ENCODE results near the gene SLC18A3.

Gene SLC18A3

GRCh38 chr10:49610114-49610457 is at the start of gene SLC18A3:
Gene SLC18A3, plus strand, starts transcription at chr10:49610310. Its CDS starts 431 bp downstream, at chr10:49610741.
- Mint-ChIP-seq H3K27ac (no peak within 1 kb of the TSS), H3K4me1 (ENCODE audit: low read depth) (peaks cover 22% of the 10 kb centered on the region), H3K4me3 (no peak within 1 kb of the TSS), H3K36me3 (no peaks in the 10 kb centered on the region), H3K27me3 (peaks cover 39% of the 10 kb centered on the region), H3K9me3 (ENCODE audit: low read depth) (no peaks in the 10 kb centered on the region)

GRCh38 chr10:49560526-49560925 is 49.6 kb upstream of the SLC18A3 start:
- Mint-ChIP-seq H3K27me3 (peaks cover 11% of the 10 kb centered on the region), H3K9me3 (ENCODE audit: low read depth) (peaks cover 4% of the 10 kb centered on the region), H3K36me3 (no peaks in the 10 kb centered on the region), H3K4me3 (no peak overlapping the region), H3K4me1 (ENCODE audit: low read depth) (no peaks in the 10 kb centered on the region), H3K27ac (no peak overlapping the region)

GRCh38 chr10:49562893-49563292 is 47.2 kb upstream of the SLC18A3 start:
- Mint-ChIP-seq H3K36me3 (no peaks in the 10 kb centered on the region), H3K4me1 (ENCODE audit: low read depth) (no peaks in the 10 kb centered on the region), H3K27me3 (peaks cover 12% of the 10 kb centered on the region), H3K4me3 (no peak overlapping the region), H3K27ac (no peak overlapping the region), H3K9me3 (ENCODE audit: low read depth) (no peaks in the 10 kb centered on the region)

GRCh38 chr10:49564461-49565009 is 45.6 kb upstream of the SLC18A3 start:
- no peak overlapping the region for H3K27ac Mint-ChIP-seq
- H3K4me1 Mint-ChIP-seq (ENCODE audit: low read depth), result no peaks in the 10 kb centered on the region
- H3K27me3 Mint-ChIP-seq, result peaks cover 8% of the 10 kb centered on the region
- no peak overlapping the region for H3K4me3 Mint-ChIP-seq
- H3K36me3 Mint-ChIP-seq, result no peaks in the 10 kb centered on the region
- H3K9me3 Mint-ChIP-seq (ENCODE audit: low read depth), result no peaks in the 10 kb centered on the region

- Mint-ChIP-seq H3K9me3 (ENCODE audit: low read depth) (no peaks in the 10 kb centered on the region), H3K27me3 (peaks cover 5% of the 10 kb centered on the region), H3K4me1 (ENCODE audit: low read depth) (no peaks in the 10 kb centered on the region), H3K4me3 (no peak overlapping the region), H3K27ac (no peak overlapping the region), H3K36me3 (no peaks in the 10 kb centered on the region)
Observed at GRCh38 chr10:49567810-49568209, 42.3 kb upstream of the SLC18A3 start.

- H3K36me3 Mint-ChIP-seq, result no peaks in the 10 kb centered on the region
- H3K9me3 Mint-ChIP-seq (ENCODE audit: low read depth), result no peaks in the 10 kb centered on the region
- no peak overlapping the region for H3K4me3 Mint-ChIP-seq
- H3K27ac Mint-ChIP-seq, result no peak overlapping the region
- H3K27me3 Mint-ChIP-seq, result peaks cover 3% of the 10 kb centered on the region
- H3K4me1 Mint-ChIP-seq (ENCODE audit: low read depth), result no peaks in the 10 kb centered on the region
Observed at GRCh38 chr10:49568235-49568634, 41.9 kb upstream of the SLC18A3 start.

GRCh38 chr10:49569031-49569631 is 41.0 kb upstream of the SLC18A3 start:
- no peak overlapping the region for H3K27ac Mint-ChIP-seq
- H3K4me3 Mint-ChIP-seq, result no peak overlapping the region
- H3K36me3 Mint-ChIP-seq, result no peaks in the 10 kb centered on the region
- peaks cover 1% of the 10 kb centered on the region for H3K27me3 Mint-ChIP-seq
- no peaks in the 10 kb centered on the region for H3K9me3 Mint-ChIP-seq (ENCODE audit: low read depth)
- H3K4me1 Mint-ChIP-seq (ENCODE audit: low read depth), result no peaks in the 10 kb centered on the region

GRCh38 chr10:49571388-49571787 is 38.7 kb upstream of the SLC18A3 start:
- Mint-ChIP-seq H3K4me3 (no peak overlapping the region), H3K27me3 (peaks cover 5% of the 10 kb centered on the region), H3K9me3 (ENCODE audit: low read depth) (no peaks in the 10 kb centered on the region), H3K27ac (no peak overlapping the region), H3K4me1 (ENCODE audit: low read depth) (no peaks in the 10 kb centered on the region), H3K36me3 (no peaks in the 10 kb centered on the region)

GRCh38 chr10:49572594-49573114 is 37.5 kb upstream of the SLC18A3 start:
- Mint-ChIP-seq H3K27me3 (peaks cover 10% of the 10 kb centered on the region), H3K9me3 (ENCODE audit: low read depth) (no peaks in the 10 kb centered on the region), H3K27ac (no peak overlapping the region), H3K4me1 (ENCODE audit: low read depth) (no peaks in the 10 kb centered on the region), H3K4me3 (no peak overlapping the region), H3K36me3 (no peaks in the 10 kb centered on the region)

GRCh38 chr10:49575489-49576072 is 34.5 kb upstream of the SLC18A3 start:
- H3K36me3 Mint-ChIP-seq, result no peaks in the 10 kb centered on the region
- H3K9me3 Mint-ChIP-seq (ENCODE audit: low read depth), result no peaks in the 10 kb centered on the region
- H3K4me1 Mint-ChIP-seq (ENCODE audit: low read depth), result no peaks in the 10 kb centered on the region
- H3K4me3 Mint-ChIP-seq, result no peak overlapping the region
- H3K27me3 Mint-ChIP-seq, result peaks cover 12% of the 10 kb centered on the region
- no peak overlapping the region for H3K27ac Mint-ChIP-seq

GRCh38 chr10:49577182-49577925 is 32.8 kb upstream of the SLC18A3 start:
- H3K27ac Mint-ChIP-seq, result no peak overlapping the region
- H3K27me3 Mint-ChIP-seq, result peaks cover 12% of the 10 kb centered on the region
- H3K4me3 Mint-ChIP-seq, result no peak overlapping the region
- H3K9me3 Mint-ChIP-seq (ENCODE audit: low read depth), result no peaks in the 10 kb centered on the region
- no peaks in the 10 kb centered on the region for H3K4me1 Mint-ChIP-seq (ENCODE audit: low read depth)
- H3K36me3 Mint-ChIP-seq, result no peaks in the 10 kb centered on the region

GRCh38 chr10:49578392-49578791 is 31.7 kb upstream of the SLC18A3 start:
- no peaks in the 10 kb centered on the region for H3K4me1 Mint-ChIP-seq (ENCODE audit: low read depth)
- no peaks in the 10 kb centered on the region for H3K36me3 Mint-ChIP-seq
- no peak overlapping the region for H3K27ac Mint-ChIP-seq
- no peak overlapping the region for H3K4me3 Mint-ChIP-seq
- H3K27me3 Mint-ChIP-seq, result peaks cover 14% of the 10 kb centered on the region
- H3K9me3 Mint-ChIP-seq (ENCODE audit: low read depth), result no peaks in the 10 kb centered on the region

- Mint-ChIP-seq H3K4me1 (ENCODE audit: low read depth) (no peaks in the 10 kb centered on the region), H3K27me3 (peaks cover 20% of the 10 kb centered on the region), H3K9me3 (ENCODE audit: low read depth) (no peaks in the 10 kb centered on the region), H3K27ac (no peak overlapping the region), H3K36me3 (no peaks in the 10 kb centered on the region), H3K4me3 (no peak overlapping the region)
Observed at GRCh38 chr10:49579621-49580020, 30.5 kb upstream of the SLC18A3 start.

- H3K4me1 Mint-ChIP-seq (ENCODE audit: low read depth), result no peaks in the 10 kb centered on the region
- no peaks in the 10 kb centered on the region for H3K9me3 Mint-ChIP-seq (ENCODE audit: low read depth)
- no peak overlapping the region for H3K4me3 Mint-ChIP-seq
- H3K27me3 Mint-ChIP-seq, result peaks cover 9% of the 10 kb centered on the region
- no peak overlapping the region for H3K27ac Mint-ChIP-seq
- H3K36me3 Mint-ChIP-seq, result no peaks in the 10 kb centered on the region
Observed at GRCh38 chr10:49585387-49585786, 24.7 kb upstream of the SLC18A3 start.

GRCh38 chr10:49587981-49588380 is 22.1 kb upstream of the SLC18A3 start:
- Mint-ChIP-seq H3K36me3 (no peaks in the 10 kb centered on the region), H3K4me3 (no peak overlapping the region), H3K27ac (no peak overlapping the region), H3K27me3 (peaks cover 10% of the 10 kb centered on the region), H3K4me1 (ENCODE audit: low read depth) (no peaks in the 10 kb centered on the region), H3K9me3 (ENCODE audit: low read depth) (no peaks in the 10 kb centered on the region)
